CD4-positive, alpha-beta T cell treated with Interleukin-10 for 1 hour (primary cell): ENCODE measurements around the gene PKD1.
A peak's percentile ranks its signal among the peaks of the same experiment; 100 is the strongest.
"Not testable (repeated sequence)": the region's sequence is repeated elsewhere in the genome, so short reads cannot be mapped to it uniquely, and the experiment has no call there.

Experiments
- DNase-seq: peaks from one replicate; pipeline ENCODE4 v3.0.0-alpha.2; 2020

Gene PKD1

GRCh38 chr16:2122934-2123683, 12.6 kb downstream of the PKD1 start:
- not testable (repeated sequence) for DNase-seq

- DNase-seq: no peak
Observed at GRCh38 chr16:2122429-2122828, 13.3 kb downstream of the PKD1 start.

- no peak for DNase-seq
Observed at GRCh38 chr16:2121853-2122252, 13.8 kb downstream of the PKD1 start.

- peak; percentile 50 for DNase-seq
Observed at GRCh38 chr16:2121325-2121724, 14.4 kb downstream of the PKD1 start.

- DNase-seq: not testable (repeated sequence)
Observed at GRCh38 chr16:2117960-2118722, 17.6 kb downstream of the PKD1 start.

- not testable (repeated sequence) for DNase-seq
Observed at GRCh38 chr16:2117341-2117740, 18.4 kb downstream of the PKD1 start.

- not testable (repeated sequence) for DNase-seq
Observed at GRCh38 chr16:2116428-2116827, 19.3 kb downstream of the PKD1 start.

- DNase-seq: no peak
Observed at GRCh38 chr16:2115591-2115973, 20.1 kb downstream of the PKD1 start.

- not testable (repeated sequence) for DNase-seq
Observed at GRCh38 chr16:2114885-2115590, 20.7 kb downstream of the PKD1 start.

GRCh38 chr16:2114225-2114624, 21.5 kb downstream of the PKD1 start:
- DNase-seq: not testable (repeated sequence)

- not testable (repeated sequence) for DNase-seq
Observed at GRCh38 chr16:2112539-2113106, 23.1 kb downstream of the PKD1 start.

- not testable (repeated sequence) for DNase-seq
Observed at GRCh38 chr16:2111412-2112335, 24.0 kb downstream of the PKD1 start.

GRCh38 chr16:2111009-2111353, 24.7 kb downstream of the PKD1 start:
- not testable (repeated sequence) for DNase-seq

- DNase-seq: not testable (repeated sequence)
Observed at GRCh38 chr16:2110332-2111008, 25.2 kb downstream of the PKD1 start.

- not testable (repeated sequence) for DNase-seq
Observed at GRCh38 chr16:2109872-2110271, 25.8 kb downstream of the PKD1 start.

- DNase-seq: not testable (repeated sequence)
Observed at GRCh38 chr16:2109271-2109580, 26.5 kb downstream of the PKD1 start.

- not testable (repeated sequence) for DNase-seq
Observed at GRCh38 chr16:2108446-2109270, 27.0 kb downstream of the PKD1 start.

GRCh38 chr16:2107791-2108125, 27.9 kb downstream of the PKD1 start:
- not testable (repeated sequence) for DNase-seq

- DNase-seq: not testable (repeated sequence)
Observed at GRCh38 chr16:2107121-2107790, 28.4 kb downstream of the PKD1 start.

- DNase-seq: not testable (repeated sequence)
Observed at GRCh38 chr16:2106211-2106610, 29.5 kb downstream of the PKD1 start.
